K562 (cell line): ENCODE results near the gene LENG8. TPM values are rescaled to one million over a fixed set of nuclear protein-coding genes. Genes with fewer than 3 reads are reported as not detected.
"Not testable (repeated sequence)": the region's sequence is repeated elsewhere in the genome, so short reads cannot be mapped to it uniquely, and the experiment has no call there.

Source experiments
- ATAC-seq: fragments of 200-7000 bp; cut with Tn5 transposase; 3 replicates; pipeline ENCODE4 v1.9.1; 2020; ENCODE audit warnings: moderate library complexity
- BruUV-seq: library from RNA; stranded (reverse); fragments of 400-500 nt; replicated peaks from 2 replicates; lab custom pipeline; 2021; lab: Mats Ljungman, UMichigan
- CTCF ChIA-PET: fragments of 300-600 bp; formaldehyde crosslinking; extraction: SDS; loops from one replicate; lab custom pipeline; 2021; ENCODE audit warnings: low intra/inter-chr PET ratio; lab: Yijun Ruan, JAX
- POLR2A ChIA-PET: fragments of 300-600, 350-650 bp; sonication (Branson Sonifier 250); formaldehyde crosslinking; extraction: SDS; loops from one replicate; lab custom pipeline; 2021; ENCODE audit warnings: antibody characterized with exemption, inconsistent platforms; lab: Yijun Ruan, JAX
- DNase-seq, 4 experiments: peaks; one replicate each; pipeline versions ENCODE4 v3.0.0 to v3.0.0-alpha.2; 2011 to 2018; ENCODE audit warnings: low spot score in 3 of 4, mixed read lengths in 3 of 4; ENCODE audit errors: extremely low read depth in 1 of 4
- FAIRE-seq: peaks from 2 replicates; lab custom pipeline; 2011; peaks lifted over from hg19 to GRCh38; lab: Jason Lieb, UNC
- H2AFZ ChIP-seq: 2 replicates; pipeline ENCODE4 v1.6.0; 2011; ENCODE audit warnings: low read depth, low read length, control low read depth, inconsistent platforms
- H3K27ac ChIP-seq: fragments of 200-600 bp; 3 replicates; pipeline ENCODE4 v1.8.0; 2011; ENCODE audit warnings: low read depth, mild to moderate bottlenecking, control low read depth, inconsistent platforms, low read length, moderate library complexity, mixed read lengths; ENCODE audit errors: extremely low read depth
- H3K27me3 ChIP-seq, 2 experiments: fragments of 300-600 bp in 1 of 2; 2 replicates in 1 of 2; 3 replicates in 1 of 2; pipeline versions ENCODE4 v1.6.0 to v1.8.0; 2011; ENCODE audit warnings: inconsistent platforms in 2 of 2, low read length in 2 of 2, mild to moderate bottlenecking in 1 of 2, mixed read lengths in 1 of 2, moderate library complexity in 1 of 2; ENCODE audit not compliant: control insufficient read depth in 2 of 2, insufficient read depth in 2 of 2
- H3K36me3 ChIP-seq: fragments of 300-600 bp; 3 replicates; pipeline ENCODE4 v1.8.0; 2011; ENCODE audit warnings: mild to moderate bottlenecking, low read length, inconsistent platforms; ENCODE audit not compliant: control insufficient read depth, insufficient read depth
- H3K4me1 ChIP-seq, 2 experiments: fragments of 200-600 bp in 1 of 2; replicated peaks in 1 of 2; 2 replicates in 1 of 2; 3 replicates in 1 of 2; pipeline versions ENCODE4 v1.5.1 to v1.8.0; 2011; ENCODE audit warnings: inconsistent platforms in 2 of 2, low read length in 2 of 2, mild to moderate bottlenecking in 1 of 2, mixed read lengths in 1 of 2, moderate library complexity in 1 of 2; ENCODE audit not compliant: control insufficient read depth in 2 of 2, insufficient read depth in 2 of 2
- H3K4me2 ChIP-seq: 2 replicates; pipeline ENCODE4 v1.6.1; 2011; ENCODE audit warnings: low read length, control low read depth, inconsistent platforms, mixed read lengths; ENCODE audit not compliant: insufficient read depth
- H3K4me3 ChIP-seq: fragments of 200-600 bp; sonication (generic), shearing (Covaris generic); 2 replicates; pipeline ENCODE4 v1.5.1; 2016; ENCODE audit warnings: control low read depth, inconsistent platforms
- H3K79me2 ChIP-seq: fragments of 200-600 bp; 3 replicates; pipeline ENCODE4 v1.8.0; 2011; ENCODE audit warnings: low read length, inconsistent platforms; ENCODE audit not compliant: control insufficient read depth, insufficient read depth
- H3K9ac ChIP-seq, 2 experiments: 2 replicates each; pipeline versions ENCODE4 v1.6.0 to v1.6.1; 2011; ENCODE audit warnings: low read depth in 2 of 2, low read length in 2 of 2, control low read depth in 1 of 2, inconsistent platforms in 1 of 2, mild to moderate bottlenecking in 1 of 2, mixed read lengths in 1 of 2; ENCODE audit not compliant: insufficient read depth in 1 of 2
- H3K9me1 ChIP-seq: one replicate; pipeline ENCODE4 v1.6.0; 2011; ENCODE audit warnings: inconsistent platforms, mild to moderate bottlenecking, low read length, moderate library complexity; ENCODE audit not compliant: control insufficient read depth, insufficient read depth
- H3K9me3 ChIP-seq: replicated peaks from 2 replicates; pipeline ENCODE4 v1.5.1; 2011; ENCODE audit warnings: low read depth, low read length, inconsistent platforms; ENCODE audit not compliant: control insufficient read depth, insufficient read depth
- H4K20me1 ChIP-seq: replicated peaks from 2 replicates; pipeline ENCODE4 v1.6.1; 2011; ENCODE audit warnings: low read length, inconsistent platforms, mixed read lengths; ENCODE audit not compliant: control insufficient read depth, insufficient read depth
- KAT2B ChIP-seq: IDR thresholded peaks from one replicate; pipeline ENCODE4 v1.6.1; 2012; ENCODE audit warnings: low read depth, mild to moderate bottlenecking, control low read depth, inconsistent platforms, low read length, moderate library complexity
- MNT ChIP-seq, 2 experiments: fragments of 450-650 bp; conservative IDR thresholded peaks; 2 replicates each; pipeline ENCODE4 v1.6.1; 2017; ENCODE audit warnings: mild to moderate bottlenecking in 2 of 2, moderate library complexity in 2 of 2
- SMC3 ChIP-seq: conservative IDR thresholded peaks from 2 replicates; pipeline ENCODE4 v1.6.1; 2011; ENCODE audit warnings: low read depth, low read length, improper control_type of control experiment; ENCODE audit not compliant: insufficient read depth
- SRF ChIP-seq, 2 experiments: fragments of 250-450, 450-650 bp in 1 of 2; sonication (Bioruptor Pico) in 1 of 2; sonication (generic) in 1 of 2; formaldehyde crosslinking; IDR thresholded peaks; 2 replicates each; pipeline versions ENCODE4 v1.5.0 to v1.5.1; 2020 to 2022; ENCODE audit warnings: mild to moderate bottlenecking in 1 of 2, missing genetic modification reagents in 1 of 2
- STAG1 ChIP-seq: sonication (generic); formaldehyde crosslinking; IDR thresholded peaks from 2 replicates; pipeline ENCODE4 v1.5.0; 2020; ENCODE audit warnings: missing genetic modification reagents, borderline replicate concordance
- TAF7 ChIP-seq: fragments of 450-650 bp; IDR thresholded peaks from 2 replicates; pipeline ENCODE4 v1.6.1; 2016; ENCODE audit warnings: missing genetic modification characterization, missing compliant biosample characterization
- TFAM ChIP-seq: fragments of 250-450 bp; sonication (Bioruptor Pico); conservative IDR thresholded peaks from 2 replicates; pipeline ENCODE4 v1.5.0; 2021; ENCODE audit warnings: mild to moderate bottlenecking, moderate library complexity
- ZBTB1 ChIP-seq: sonication (generic); formaldehyde crosslinking; IDR thresholded peaks from 2 replicates; pipeline ENCODE4 v1.8.1; 2023; ENCODE audit warnings: missing genetic modification reagents, low read depth, mild to moderate bottlenecking, borderline replicate concordance
- ZBTB12 ChIP-seq: fragments of 250-450 bp; sonication (Bioruptor Pico); IDR thresholded peaks from 2 replicates; pipeline ENCODE4 v1.4.0; 2020
- ZFP36 ChIP-seq: fragments of 150-350 bp; IDR thresholded peaks from 2 replicates; pipeline ENCODE4 v1.6.1; 2018; ENCODE audit warnings: low read length, low read depth; ENCODE audit not compliant: partially characterized antibody
- WGBS: fragments of 100-300 bp; shearing (Covaris generic); methylation state at CpG from one replicate; pipeline ENCODE4 v1.1.6; 2016; ENCODE audit warnings: low coverage, mixed read lengths; ENCODE audit not compliant: insufficient coverage; ENCODE audit errors: missing lambda C conversion rate; 5-methylcytosine and 5-hydroxymethylcytosine counted together
- in situ Hi-C: fragments of 300-500 bp; cut with MboI; formaldehyde crosslinking; loops from 4 replicates; pipeline ENCODE4 v1.15.0; 2018; ENCODE audit warnings: inconsistent platforms, mixed read lengths
- intact Hi-C: fragments of 100-400 bp; cut with micrococcal nuclease; formaldehyde crosslinking; loops from 2 replicates; pipeline ENCODE4 v1.14.2; 2022
- polyA plus RNA-seq, 8 experiments: library from polyadenylated mRNA; depleted of rRNA in 4 of 8; stranded (reverse) in 5 of 8; unstranded in 3 of 8; fragments of >200 nt; fragmentation: Nextera tagmentation in 2 of 8; fragmentation: Illumina TruSeq in 1 of 8; extraction: Ambion mirVana in 2 of 8; extraction: Trizol in 1 of 8; gene quantifications; 2 replicates each; pipeline versions ENCODE4 v1.2.1 to v1.2.3, GENCODE V29; 2011 to 2014; ENCODE audit warnings: inconsistent platforms in 1 of 8, missing spikeins in 1 of 8
- total RNA-seq, 7 experiments: library from RNA; depleted of rRNA in 6 of 7; stranded (reverse); fragments of >200 nt in 6 of 7; fragmentation: Illumina TruSeq in 2 of 7; extraction: Trizol in 2 of 7; gene quantifications; 2 replicates each; pipeline versions ENCODE4 v1.2.1 to v1.2.3, GENCODE V29; 2011 to 2021; ENCODE audit warnings: low replicate concordance in 1 of 7

The LENG8 gene
- total and polyA plus RNA-seq, 9 of the 15 experiments (the other 6 are each of a cell fraction or from before 2014, with no cell fraction given) = 0.74 to 146 (median 28.1) TPM

- TF ChIP-seq MNT (conservative IDR thresholded peaks at IDR 0.05) (no peak), SRF (CRISPR knock-in tag; IDR thresholded peaks at IDR 0.05) (no peak), ZBTB12 (CRISPR knock-in tag) (no peak), ZBTB1 (no peak), KAT2B (no peak), ZFP36 (no peak), STAG1 (no peak), TAF7 (tag) (no peak), TFAM (no peak), SMC3 (no peak)
- TF ChIP-seq, all 486 proteins: peak for 0
Observed at GRCh38 chr19:54492568-54492967, 43.6 kb downstream of the LENG8 start (continued).

- H3K27ac ChIP-seq, H3K9me1 ChIP-seq, ATAC-seq, H3K4me3 ChIP-seq, intact Hi-C loops, H3K4me1 ChIP-seq, H3K4me2 ChIP-seq, H3K9me3 ChIP-seq, H3K79me2 ChIP-seq, H3K36me3 ChIP-seq, H4K20me1 ChIP-seq, in situ Hi-C loops, H3K9ac ChIP-seq, BruUV-seq, CTCF ChIA-PET, DNase-seq, FAIRE-seq, H2AFZ ChIP-seq: not testable (repeated sequence)
- 0% methylated on average over 4 of the region's 5 CpGs for WGBS
- H3K27me3 ChIP-seq = peaks cover 18 to 52% of the 10 kb centered on the region in 2 experiments; a peak in 4 of 5 replicates
- POLR2A ChIA-PET = interaction anchor here (0.6 kb wide), 1 partner anchor 13 kb away, joined by 4 read pairs; no protein-coding TSS in a partner anchor
Observed at GRCh38 chr19:54493056-54493455, 44.1 kb downstream of the LENG8 start.
